HG03354 (cell line): ENCODE results near the gene SLC22A31.
"Not testable (repeated sequence)": the region's sequence is repeated elsewhere in the genome, so short reads cannot be mapped to it uniquely, and the experiment has no call there.

Experiments used
- ATAC-seq: cut with Tn5 transposase; IDR thresholded peaks from one replicate; pipeline ENCODE4 v1.9.1; 2021; ENCODE audit warnings: mild to moderate bottlenecking; ENCODE audit not compliant: unreplicated experiment, poor library complexity, severe bottlenecking

Gene SLC22A31

DNA sequence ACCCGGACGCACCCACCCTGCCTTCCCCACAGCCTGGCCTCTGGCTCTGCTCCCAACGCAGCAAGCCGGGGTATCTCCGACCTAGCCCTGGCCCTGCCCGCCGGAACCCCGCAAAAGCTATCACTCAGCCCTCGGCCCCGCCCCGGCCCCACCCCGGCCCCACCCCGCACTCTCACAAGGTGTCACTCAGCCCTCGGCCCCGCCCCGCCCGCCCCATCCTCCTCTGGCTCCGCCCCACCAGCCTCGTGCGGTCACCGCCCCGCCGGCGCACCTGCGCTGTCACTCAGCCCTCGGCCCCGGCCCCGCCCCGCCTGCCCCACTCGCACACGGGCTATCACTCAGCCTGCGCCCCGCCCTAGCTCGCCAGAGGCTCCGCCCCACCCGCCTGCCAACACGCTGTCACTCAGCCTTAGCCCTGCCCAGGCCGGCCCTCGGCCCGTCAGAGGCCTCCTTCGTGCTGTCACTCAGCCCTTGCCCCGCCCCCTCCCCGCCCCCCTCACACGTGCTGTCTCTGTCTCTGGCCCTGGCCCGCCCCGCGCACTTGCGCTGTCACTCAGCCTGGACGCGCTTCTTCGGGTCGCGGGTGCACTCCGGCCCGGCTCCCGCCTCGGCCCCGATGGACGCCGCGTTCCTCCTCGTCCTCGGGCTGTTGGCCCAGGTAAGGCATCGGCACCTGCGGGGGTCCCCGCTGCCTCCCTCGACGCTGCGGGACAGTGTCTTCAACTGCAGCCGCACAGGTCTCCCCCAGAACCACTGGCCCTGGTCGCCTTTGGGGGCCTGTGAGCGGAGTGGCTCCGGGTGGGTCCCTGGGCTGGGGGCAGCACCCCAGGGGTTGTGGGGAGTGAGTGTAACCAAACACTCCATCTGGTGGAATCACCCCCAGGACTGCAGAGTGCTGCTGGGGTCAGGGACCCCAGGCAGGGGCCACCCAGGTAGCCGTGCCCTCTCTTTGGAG, 28.8 kb downstream of the SLC22A31 start, which contains the start of gene CDH15:
Gene CDH15, plus strand, starts transcription at position 533 of the 955 bp plus-strand sequence. Its CDS starts 84 bp downstream, at position 617.
- ATAC-seq, result peak; percentile 78

DNA sequence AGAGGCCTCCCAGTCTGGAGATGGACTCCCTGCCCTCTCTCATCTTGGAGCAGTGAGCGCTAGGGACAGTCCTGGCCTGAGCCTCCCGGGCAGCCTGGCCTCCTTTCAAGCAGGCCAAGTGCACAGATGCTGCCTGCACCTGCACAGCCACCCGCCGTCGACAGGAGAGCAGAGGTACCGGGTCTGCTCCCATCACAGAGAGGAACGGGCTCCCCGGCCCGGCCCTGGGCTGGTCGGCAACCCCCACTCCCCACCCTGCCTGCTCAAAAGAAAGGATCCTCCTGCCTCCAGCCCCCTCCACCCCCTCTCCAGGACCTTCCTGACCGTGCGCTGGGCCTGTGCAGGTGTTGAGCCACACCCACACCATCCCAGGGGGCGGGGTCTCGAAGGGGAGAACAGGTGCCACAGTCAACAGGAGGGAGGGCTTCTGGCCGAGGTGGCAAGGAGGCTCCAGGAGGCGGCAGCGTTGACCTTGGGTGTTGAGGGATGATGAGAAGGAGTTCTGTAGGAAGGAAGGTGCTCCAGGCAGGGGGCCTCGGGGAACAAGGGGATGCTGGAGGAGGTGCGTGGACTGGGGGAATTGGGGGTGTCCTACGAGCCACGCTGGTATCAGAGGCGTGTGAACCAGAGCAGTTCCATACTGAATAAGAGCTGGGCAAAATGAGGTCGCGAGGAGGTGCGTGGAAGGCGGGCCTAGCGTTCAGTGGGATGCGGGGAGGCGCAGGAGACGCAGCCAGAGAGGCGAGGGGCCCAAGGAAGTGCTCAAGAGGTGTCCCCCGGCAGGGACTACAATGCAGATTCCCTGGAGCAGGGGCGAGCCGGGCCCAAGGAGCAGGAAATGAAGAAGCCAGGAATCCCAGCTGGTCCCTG, 29.8 kb downstream of the SLC22A31 start:
- no peak for ATAC-seq

GRCh38 chr16:89169778-89170177, 30.6 kb downstream of the SLC22A31 start:
- no peak for ATAC-seq

- ATAC-seq, result no peak
Measured at GRCh38 chr16:89168381-89169189, 31.8 kb downstream of the SLC22A31 start.

DNA sequence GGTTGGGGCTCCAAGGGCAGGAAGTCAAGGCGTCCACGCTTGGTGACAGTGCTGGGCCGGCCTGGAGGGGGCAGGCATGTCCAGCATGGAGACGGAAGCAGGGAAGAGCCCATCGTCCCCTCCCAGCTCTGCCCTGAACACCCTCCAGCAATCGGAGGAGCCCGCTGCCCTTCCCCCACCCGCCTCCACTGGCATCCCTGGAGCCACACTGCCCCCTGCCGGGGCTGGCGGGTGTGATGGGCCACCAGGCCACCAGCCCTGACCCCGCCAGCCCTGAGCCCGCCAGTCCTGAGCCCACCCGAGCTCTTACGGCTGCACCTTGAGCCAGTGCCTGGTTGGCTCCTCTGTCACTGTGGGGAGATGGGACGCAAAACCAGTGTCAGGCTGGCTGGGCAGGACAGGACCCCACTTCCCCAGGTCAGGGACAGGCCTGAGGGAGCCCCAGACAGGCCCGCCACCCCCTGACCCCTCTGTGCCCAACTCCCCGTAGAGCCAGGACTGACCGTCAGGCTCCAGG, 32.9 kb downstream of the SLC22A31 start:
- no peak for ATAC-seq

DNA sequence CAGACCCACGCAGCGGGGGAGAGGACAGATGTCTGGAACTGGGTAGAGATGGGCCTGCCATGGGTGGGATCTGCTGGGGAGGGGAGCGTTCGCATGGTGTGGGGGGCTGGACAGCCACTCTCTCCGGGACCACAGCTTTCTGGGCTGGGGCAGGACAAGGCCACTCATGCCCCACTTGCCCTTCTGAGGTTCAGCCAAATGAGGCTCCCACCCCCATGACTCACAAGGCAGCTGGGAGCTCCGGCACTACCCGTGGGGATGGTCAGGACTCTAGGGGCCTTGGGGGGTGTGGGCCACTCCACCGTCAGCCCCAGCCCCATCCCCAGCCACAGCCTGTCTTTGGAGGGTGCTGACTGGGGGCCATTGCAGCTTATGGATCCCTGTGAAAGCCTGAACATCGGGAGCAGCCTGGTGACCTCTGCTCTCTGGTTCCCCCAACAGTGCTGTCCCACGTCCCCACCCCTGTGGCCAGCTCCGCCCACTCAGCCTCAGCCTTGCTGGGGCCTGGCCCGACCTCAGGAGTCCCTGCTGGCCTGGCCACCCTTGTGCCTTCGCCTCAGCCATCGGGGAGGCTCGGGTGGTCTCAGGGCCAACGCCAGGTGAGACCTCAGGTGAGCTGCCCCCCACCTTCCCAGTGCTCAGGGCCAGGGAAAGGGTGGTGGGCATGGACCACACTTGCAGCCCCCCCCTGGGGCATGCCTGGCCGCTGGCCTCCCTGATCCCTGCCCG, 33.5 kb downstream of the SLC22A31 start:
- no peak for ATAC-seq

DNA sequence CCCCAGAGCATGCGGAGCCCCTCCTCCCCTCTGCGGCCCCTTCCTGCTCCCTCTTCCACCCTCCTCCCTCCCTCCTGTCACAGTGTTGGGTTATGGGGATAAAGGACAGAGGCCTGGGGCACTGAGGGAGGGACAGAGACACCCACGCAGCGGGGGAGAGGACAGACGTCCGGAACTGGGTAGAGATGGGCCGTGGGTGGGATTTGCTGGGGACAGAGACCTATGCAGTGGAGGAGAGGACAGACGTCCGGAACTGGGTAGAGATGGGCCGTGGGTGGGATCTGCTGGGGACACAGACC, 34.7 kb downstream of the SLC22A31 start:
- ATAC-seq, result not testable (repeated sequence)

GRCh38 chr16:89164847-89165680, 35.3 kb downstream of the SLC22A31 start:
- ATAC-seq, result no peak

GRCh38 chr16:89164436-89164835, 35.9 kb downstream of the SLC22A31 start:
- ATAC-seq, result no peak

- no peak for ATAC-seq
Measured at GRCh38 chr16:89163297-89163696, 37.0 kb downstream of the SLC22A31 start.

DNA sequence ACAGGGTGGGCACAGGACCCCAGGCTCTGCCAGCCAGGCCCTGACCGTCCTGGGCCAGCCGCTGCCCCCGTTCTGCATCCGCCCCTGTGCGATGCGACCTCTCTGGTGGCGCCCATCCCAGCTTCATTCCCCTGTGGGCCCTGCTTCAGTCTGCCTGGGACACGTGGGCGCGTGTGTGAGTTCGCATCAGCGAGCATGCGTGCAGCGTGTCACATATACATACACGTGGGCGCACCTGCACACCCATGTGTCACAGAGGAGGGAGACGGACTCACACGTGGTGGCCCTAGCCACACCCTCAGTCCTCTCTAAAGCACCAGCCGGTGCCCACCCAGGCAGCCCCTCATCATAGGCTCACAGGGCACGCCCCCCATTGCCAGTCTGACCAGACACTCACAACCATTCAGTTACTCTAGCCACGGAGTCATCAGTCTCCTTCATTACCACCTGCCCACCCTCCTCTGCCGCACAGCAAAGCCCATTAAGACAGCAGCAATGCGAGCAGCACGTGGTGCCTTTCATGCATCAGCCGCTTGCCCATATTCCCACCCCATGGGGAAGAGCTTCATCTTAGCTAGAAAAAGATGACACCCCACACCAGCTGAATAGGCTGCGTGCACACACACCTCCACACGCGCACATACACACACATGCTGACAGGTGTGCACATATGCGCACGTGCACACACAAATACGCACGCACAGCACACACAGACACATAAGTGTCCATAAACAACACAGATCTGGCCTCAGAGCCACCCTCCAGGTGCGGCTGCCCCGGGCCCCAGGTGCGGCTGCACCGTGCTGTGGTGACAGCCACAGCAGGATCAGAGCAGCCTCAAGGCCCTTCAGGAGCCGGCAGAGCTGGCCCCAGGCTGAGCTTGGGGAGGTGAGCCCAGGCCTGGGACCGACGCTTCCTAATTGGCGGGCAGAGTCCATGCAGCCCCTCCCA, 38.3 kb downstream of the SLC22A31 start:
- ATAC-seq, result no peak

GRCh38 chr16:89160977-89161701, 39.2 kb downstream of the SLC22A31 start:
- ATAC-seq, result no peak

DNA sequence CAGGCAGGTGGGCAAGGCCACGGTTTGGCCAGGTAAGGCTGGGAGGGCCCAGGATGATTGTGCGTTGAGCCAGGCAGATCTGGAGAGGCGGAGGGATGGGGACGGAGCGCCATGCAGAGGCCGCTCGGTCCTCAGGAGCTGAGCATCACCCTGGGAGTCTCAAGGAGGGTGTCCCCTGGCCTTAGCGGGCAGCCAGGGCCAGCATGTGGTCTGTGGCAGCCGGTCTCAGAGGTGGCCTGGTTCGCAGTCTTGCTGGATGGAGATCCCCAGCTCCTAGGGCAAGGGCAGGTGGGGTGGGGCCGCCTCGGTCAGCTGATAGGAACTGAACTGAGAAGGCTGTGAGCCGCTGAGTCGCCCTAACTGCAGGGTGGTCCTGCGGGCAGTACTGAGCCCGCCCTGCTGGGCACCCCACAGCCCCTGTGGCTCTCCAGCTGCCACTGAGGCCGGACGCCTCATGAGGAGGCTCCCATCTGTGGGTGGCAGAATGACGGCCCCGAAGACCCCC, 40.4 kb downstream of the SLC22A31 start:
- ATAC-seq, result no peak

GRCh38 chr16:89159066-89159849, 41.1 kb downstream of the SLC22A31 start:
- no peak for ATAC-seq

DNA sequence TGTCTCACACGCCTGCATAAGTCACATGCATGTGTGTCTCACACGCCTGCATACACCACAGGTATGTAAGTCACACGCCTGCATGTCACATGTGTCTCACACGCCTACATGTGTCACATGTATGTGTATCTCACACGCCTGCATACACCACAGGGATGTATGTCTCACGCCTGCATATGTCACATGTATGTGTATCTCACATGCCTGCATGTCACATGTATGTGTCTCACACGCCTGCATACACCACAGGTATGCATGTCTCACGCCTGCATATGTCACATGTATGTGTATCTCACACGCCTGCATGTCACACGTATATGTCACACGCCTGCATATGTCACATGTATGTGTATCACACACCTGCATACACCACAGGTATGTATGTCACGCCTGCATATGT, 42.6 kb downstream of the SLC22A31 start:
- no peak for ATAC-seq
